Muscle of leg (tissue), 11 donors: ENCODE results near the gene SERPINH1. TPM values are rescaled to one million over a fixed set of nuclear protein-coding genes. Genes with fewer than 3 reads are reported as not detected.

ENCODE experiments used
- DNase-seq: peaks from one replicate; pipeline ENCODE4 v3.0.0; 2013
- H3K27ac ChIP-seq: one replicate; pipeline ENCODE4 v1.5.1; 2013; ENCODE audit warnings: mild to moderate bottlenecking, low read length, control low read depth
- H3K27me3 ChIP-seq: one replicate; pipeline ENCODE4 v1.6.1; 2013; ENCODE audit warnings: low read length; ENCODE audit not compliant: control insufficient read depth, insufficient read depth
- H3K36me3 ChIP-seq: one replicate; pipeline ENCODE4 v1.6.1; 2013; ENCODE audit warnings: low read length; ENCODE audit not compliant: control insufficient read depth, insufficient read depth
- H3K4me1 ChIP-seq: one replicate; pipeline ENCODE4 v1.6.1; 2013; ENCODE audit warnings: low read length; ENCODE audit not compliant: control insufficient read depth, insufficient read depth
- H3K4me3 ChIP-seq: one replicate; pipeline ENCODE4 v1.5.1; 2013; ENCODE audit warnings: low read length, control low read depth
- H3K9me3 ChIP-seq: replicated peaks from 2 replicates; pipeline ENCODE4 v1.6.1; 2013; ENCODE audit warnings: low read depth, low read length; ENCODE audit not compliant: control insufficient read depth
- WGBS: methylation state at CpG from one replicate; pipeline ENCODE4 v1.1.5; 2013; ENCODE audit warnings: missing lambda C conversion rate; ENCODE audit not compliant: insufficient coverage; 5-methylcytosine and 5-hydroxymethylcytosine counted together
- polyA plus RNA-seq, 8 donors: library from polyadenylated mRNA; unstranded; fragments of 120-200 nt; gene quantifications; one replicate each; pipeline versions ENCODE4 v1.2.1 to v1.2.3, GENCODE V29; 2013; ENCODE audit warnings: inconsistent platforms in 1 of 8, low replicate concordance in 1 of 8; ENCODE audit not compliant: insufficient read length in 8 of 8, insufficient read depth in 1 of 8
- total RNA-seq: library from RNA; stranded (reverse); fragments of 120-200 nt; gene quantifications from one replicate; pipeline ENCODE4 v1.2.4, GENCODE V29; 2013

SERPINH1 gene
- total and polyA plus RNA-seq, 9 donors, result 229 to 589 (median 384) TPM

- Histone ChIP-seq H3K4me3 (peak overlapping the region; percentile 25), H3K4me1 (peaks cover 56% of the 10 kb centered on the region), H3K9me3 (no peaks in the 10 kb centered on the region), H3K36me3 (no peaks in the 10 kb centered on the region), H3K27me3 (no peaks in the 10 kb centered on the region), H3K27ac (peak overlapping the region; percentile 97)
- WGBS, result 13% methylated on average over 18 of the region's 21 CpGs
- DNase-seq, result peak; percentile 100
These were observed 7.6 kb upstream of the SERPINH1 start for GRCh38 chr11:75554258-75555022.

- DNase-seq, result no peak
- Histone ChIP-seq H3K9me3 (no peaks in the 10 kb centered on the region), H3K27ac (peak overlapping the region; percentile 97), H3K4me1 (peaks cover 62% of the 10 kb centered on the region), H3K36me3 (no peaks in the 10 kb centered on the region), H3K27me3 (no peaks in the 10 kb centered on the region), H3K4me3 (peak overlapping the region; percentile 25)
- WGBS, result 68% methylated on average over 11 of the region's 12 CpGs
These were observed 6.8 kb upstream of the SERPINH1 start for GRCh38 chr11:75555079-75555811.

GRCh38 chr11:75556275-75556674, 5.8 kb upstream of the SERPINH1 start:
- H3K4me1 ChIP-seq, result peaks cover 72% of the 10 kb centered on the region
- no peaks in the 10 kb centered on the region for H3K27me3 ChIP-seq
- H3K27ac ChIP-seq, result peak overlapping the region; percentile 21
- 20% methylated on average over 3 of the region's 3 CpGs for WGBS
- no peak overlapping the region for H3K4me3 ChIP-seq
- no peaks in the 10 kb centered on the region for H3K36me3 ChIP-seq
- peak; percentile 68 for DNase-seq
- H3K9me3 ChIP-seq, result no peaks in the 10 kb centered on the region

GRCh38 chr11:75557666-75558494, 4.2 kb upstream of the SERPINH1 start:
- WGBS, result 13% methylated on average over 3 of the region's 17 CpGs
- peaks cover 78% of the 10 kb centered on the region for H3K4me1 ChIP-seq

GRCh38 chr11:75558939-75559843, 2.9 kb upstream of the SERPINH1 start:
- peak; percentile 95 for DNase-seq
- Histone ChIP-seq H3K27ac (peak overlapping the region; percentile 92), H3K4me3 (peak overlapping the region; percentile 2), H3K9me3 (no peaks in the 10 kb centered on the region), H3K27me3 (no peaks in the 10 kb centered on the region), H3K36me3 (peaks cover 7% of the 10 kb centered on the region), H3K4me1 (peaks cover 75% of the 10 kb centered on the region)
- WGBS, result 8% methylated on average over 2 of the region's 8 CpGs

More at GRCh38 chr11:75557666-75558494, 4.2 kb upstream of the SERPINH1 start:
- peak overlapping the region; percentile 92 for H3K27ac ChIP-seq
- DNase-seq, result peak; percentile 96
- H3K27me3 ChIP-seq, result no peaks in the 10 kb centered on the region
- H3K4me3 ChIP-seq, result no peak overlapping the region
- no peaks in the 10 kb centered on the region for H3K36me3 ChIP-seq
- H3K9me3 ChIP-seq, result no peaks in the 10 kb centered on the region

- Histone ChIP-seq H3K27me3 (no peaks in the 10 kb centered on the region), H3K9me3 (no peaks in the 10 kb centered on the region), H3K27ac (peak overlapping the region; percentile 100), H3K36me3 (peaks cover 18% of the 10 kb centered on the region), H3K4me3 (no peak overlapping the region), H3K4me1 (peaks cover 77% of the 10 kb centered on the region)
- WGBS, result no CpG with 5 or more reads among the region's 1 CpG
- DNase-seq, result no peak
These were observed 1.4 kb upstream of the SERPINH1 start for GRCh38 chr11:75560644-75561043.

GRCh38 chr11:75561426-75562047, 516 bp upstream of the SERPINH1 start:
- peak overlapping the region; percentile 80 for H3K4me3 ChIP-seq
- H3K9me3 ChIP-seq, result no peaks in the 10 kb centered on the region
- peaks cover 79% of the 10 kb centered on the region for H3K4me1 ChIP-seq
- DNase-seq, result no peak
- peak overlapping the region; percentile 100 for H3K27ac ChIP-seq
- 3% methylated on average over 15 of the region's 21 CpGs for WGBS
- no peaks in the 10 kb centered on the region for H3K27me3 ChIP-seq
- peaks cover 25% of the 10 kb centered on the region for H3K36me3 ChIP-seq

- no peaks in the 10 kb centered on the region for H3K27me3 ChIP-seq
- DNase-seq, result peak; percentile 91
- H3K4me1 ChIP-seq, result peaks cover 66% of the 10 kb centered on the region
- H3K4me3 ChIP-seq, result peak overlapping the region; percentile 80
- WGBS, result 2% methylated on average over 11 of the region's 16 CpGs
- no peaks in the 10 kb centered on the region for H3K9me3 ChIP-seq
- peaks cover 36% of the 10 kb centered on the region for H3K36me3 ChIP-seq
- peak overlapping the region; percentile 100 for H3K27ac ChIP-seq
These were observed 907 bp downstream of the SERPINH1 start for GRCh38 chr11:75562836-75563484.
